Raji (cell line): ENCODE results near the gene PLXNA1.

ENCODE experiments used
- POLR2A ChIP-seq: IDR thresholded peaks from 2 replicates; pipeline ENCODE4 v1.6.1; 2011; ENCODE audit warnings: low read depth, low read length, control low read depth; ENCODE audit not compliant: insufficient read depth

PLXNA1 gene

DNA sequence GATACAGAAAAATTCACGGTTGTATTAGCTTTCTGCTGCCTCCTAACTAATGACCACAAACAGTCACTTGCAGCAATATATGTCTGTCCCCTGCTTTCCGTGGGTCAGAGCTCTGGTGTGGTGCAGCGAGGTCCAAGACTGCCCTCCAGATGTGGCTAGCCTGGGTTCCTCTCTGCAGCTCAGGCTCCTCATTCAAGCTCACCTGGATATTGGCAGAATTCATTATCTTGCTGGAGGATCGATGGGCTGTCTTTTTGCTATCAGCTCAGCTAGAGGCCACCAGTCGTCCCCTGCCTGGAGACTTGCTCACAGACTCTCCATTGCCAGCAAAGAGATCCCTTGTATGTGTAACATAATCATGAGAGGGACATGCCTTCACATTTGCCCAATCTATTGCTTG, 12.8 kb upstream of the PLXNA1 start:
- no peak for TF ChIP-seq POLR2A

GRCh38 chr3:126970921-126971320, 12.0 kb upstream of the PLXNA1 start:
- TF ChIP-seq POLR2A = no peak

GRCh38 chr3:126971891-126972351, 11.0 kb upstream of the PLXNA1 start:
- no peak for TF ChIP-seq POLR2A

- TF ChIP-seq POLR2A = no peak
These were observed 10.0 kb upstream of the PLXNA1 start for GRCh38 chr3:126972866-126973265.

DNA sequence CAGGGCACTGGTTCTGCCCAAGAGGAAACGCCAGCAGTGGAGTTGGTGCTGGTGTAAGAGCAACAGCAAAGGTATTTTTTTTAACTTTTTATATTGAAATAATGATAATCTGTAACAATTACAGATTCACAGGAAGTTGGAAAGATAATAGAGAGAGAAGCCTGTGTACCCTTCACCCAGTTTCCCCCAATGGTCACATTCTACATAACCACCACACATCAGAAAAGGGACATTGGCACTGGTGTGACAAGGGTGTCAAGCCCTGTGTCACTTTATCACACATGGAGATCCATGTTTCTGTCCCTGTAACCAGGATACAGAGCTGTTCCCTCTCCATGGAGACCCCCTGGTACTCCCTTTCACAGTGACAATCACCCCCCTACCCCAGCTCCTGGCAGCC, 9.1 kb upstream of the PLXNA1 start:
- no peak for TF ChIP-seq POLR2A

DNA sequence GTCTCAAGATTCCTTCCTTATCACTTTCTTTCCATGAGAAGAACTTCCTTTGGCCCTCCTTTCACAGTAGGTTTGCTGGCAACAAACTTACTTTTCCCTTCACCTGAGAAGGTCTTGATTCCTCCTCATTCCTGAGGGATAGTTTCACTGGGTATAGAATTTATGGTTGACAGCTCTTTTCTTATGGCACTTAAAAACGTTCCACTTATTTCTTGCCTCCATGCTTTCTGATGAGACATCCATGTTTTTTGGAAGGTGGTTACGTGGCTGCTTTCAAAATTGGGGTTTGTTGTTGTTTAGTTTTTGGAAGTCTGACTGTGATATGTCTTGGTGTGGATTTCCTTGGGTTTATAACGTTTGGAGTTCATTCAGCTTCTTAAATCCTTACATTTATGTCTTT, 8.2 kb upstream of the PLXNA1 start:
- no peak for TF ChIP-seq POLR2A

DNA sequence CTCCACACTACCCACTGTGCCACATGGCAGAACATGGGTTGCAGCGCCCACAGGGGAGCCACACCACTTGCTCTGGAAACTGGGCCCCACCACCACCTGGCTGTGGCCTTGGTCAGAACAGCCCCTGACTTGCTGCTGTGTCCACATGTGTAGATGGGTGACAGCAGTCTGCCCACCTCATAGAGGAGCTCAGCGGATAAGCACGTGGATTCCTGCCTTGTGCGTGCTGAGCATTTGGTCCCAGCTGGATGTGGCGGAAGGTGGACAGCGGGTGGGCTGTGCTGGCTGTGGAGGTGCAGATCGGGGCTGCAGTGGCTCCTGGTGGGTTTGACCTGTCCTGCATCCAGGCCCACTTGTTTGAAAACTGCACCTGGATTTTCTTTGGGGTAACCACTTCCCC, 6.0 kb upstream of the PLXNA1 start:
- TF ChIP-seq POLR2A = no peak

DNA sequence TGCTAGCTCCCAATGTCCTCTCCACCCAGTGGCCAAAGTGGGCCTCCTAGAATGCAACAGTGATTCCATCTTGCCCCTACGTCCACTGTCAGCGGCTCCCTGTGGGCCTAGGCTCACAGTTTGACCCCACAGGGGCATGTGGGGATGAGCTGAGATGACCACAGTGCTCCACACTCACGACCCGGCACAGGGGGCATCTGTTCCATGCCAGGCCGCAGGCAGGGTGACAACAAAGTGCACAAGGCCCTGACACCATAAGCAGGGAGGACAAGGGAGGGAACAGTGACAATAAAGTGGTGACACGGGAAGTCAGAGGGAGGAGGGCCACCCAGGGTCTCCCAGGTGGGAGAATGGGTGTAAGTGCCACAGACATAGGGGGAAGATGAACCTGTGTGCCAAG, 5.1 kb upstream of the PLXNA1 start:
- TF ChIP-seq POLR2A = no peak

- no peak for TF ChIP-seq POLR2A
These were observed 4.6 kb upstream of the PLXNA1 start for GRCh38 chr3:126978291-126978690.

GRCh38 chr3:126979046-126979628, 3.8 kb upstream of the PLXNA1 start:
- no peak for TF ChIP-seq POLR2A

DNA sequence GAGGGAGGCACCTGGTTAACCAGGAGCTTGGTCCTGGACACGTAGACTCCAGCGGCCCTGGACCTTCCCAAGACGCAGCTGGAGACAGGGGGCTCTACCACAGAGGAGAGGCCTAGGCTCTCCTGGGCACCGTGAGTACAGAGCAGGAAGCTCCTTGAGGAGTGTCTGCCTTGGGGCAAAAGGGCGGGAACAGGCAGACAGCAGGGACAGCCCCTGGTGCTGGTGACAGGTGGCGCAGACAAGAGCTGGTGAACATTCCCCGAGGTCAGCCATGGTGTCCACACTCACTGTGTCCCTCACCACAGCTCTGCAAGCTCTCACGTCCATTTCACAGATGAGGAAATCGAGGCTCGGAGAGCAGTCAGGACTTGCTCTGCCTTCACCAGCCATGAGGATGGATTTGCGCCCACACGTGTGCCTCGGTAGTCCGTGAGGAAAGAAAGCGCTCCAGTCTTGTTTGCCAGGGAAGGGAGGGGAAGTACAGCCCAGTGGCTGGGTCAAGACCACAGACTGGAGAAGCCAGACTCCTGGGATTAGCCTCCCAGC, 2.6 kb upstream of the PLXNA1 start:
- no peak for TF ChIP-seq POLR2A

- TF ChIP-seq POLR2A = no peak
These were observed 817 bp upstream of the PLXNA1 start for GRCh38 chr3:126982126-126982470.

DNA sequence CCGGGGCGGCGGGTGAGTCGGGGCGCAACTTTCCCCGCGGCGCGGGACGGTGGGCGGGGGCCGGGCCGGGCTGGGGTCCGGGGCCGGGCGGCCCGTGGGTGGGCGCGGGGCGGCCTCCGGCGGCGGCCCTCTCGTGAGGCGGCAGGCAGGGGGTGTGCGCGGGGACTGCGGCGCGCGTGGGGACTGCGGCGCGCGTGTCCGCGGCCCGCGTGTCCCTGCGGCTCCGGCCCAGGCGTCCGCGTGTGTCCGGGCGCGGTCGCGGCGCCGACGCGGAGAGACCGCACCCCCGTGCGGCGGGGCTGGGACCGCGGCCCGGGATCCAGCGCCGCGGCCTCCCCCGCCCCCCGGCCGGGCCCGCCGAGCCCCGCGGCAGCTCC, 349 bp downstream of the PLXNA1 start:
- no peak for TF ChIP-seq POLR2A

- TF ChIP-seq POLR2A = no peak
These were observed 907 bp downstream of the PLXNA1 start for GRCh38 chr3:126983653-126984390.

- TF ChIP-seq POLR2A = no peak
These were observed 1.6 kb downstream of the PLXNA1 start for GRCh38 chr3:126984391-126985131.
